HepG2 (cell line): Measurements from ENCODE around the gene IGSF8. TPM values are rescaled to one million over a fixed set of nuclear protein-coding genes. Genes with fewer than 3 reads are reported as not detected.

Experiments used
- ATAC-seq: fragments of 200-7000 bp; cut with Tn5 transposase; 3 replicates; pipeline ENCODE4 v1.9.1; 2020; ENCODE audit warnings: mild to moderate bottlenecking, moderate library complexity
- BruUV-seq: library from RNA; stranded (reverse); fragments of 400-500 nt; replicated peaks from 2 replicates; lab custom pipeline; 2021; lab: Mats Ljungman, UMichigan
- CTCF ChIA-PET: fragments of 300-600 bp; formaldehyde crosslinking; extraction: SDS; loops from one replicate; lab custom pipeline; 2021; ENCODE audit warnings: low total read pairs, inconsistent platforms, low intra/inter-chr PET ratio; lab: Yijun Ruan, JAX
- POLR2A ChIA-PET: fragments of 350-600 bp; sonication (Branson Sonifier 250); formaldehyde crosslinking; loops from one replicate; lab custom pipeline; 2020; ENCODE audit warnings: antibody characterized with exemption, inconsistent platforms; lab: Yijun Ruan, JAX
- DNase-seq: peaks from one replicate; pipeline ENCODE4 v3.0.0-alpha.2; 2015; ENCODE audit warnings: low spot score
- FAIRE-seq: peaks from 3 replicates; lab custom pipeline; 2011; peaks lifted over from hg19 to GRCh38; lab: Jason Lieb, UNC
- H2AFZ ChIP-seq: one replicate; pipeline ENCODE4 v1.6.1; 2011; ENCODE audit warnings: low read length, inconsistent platforms
- H3K27ac ChIP-seq: fragments of 300-600 bp; 3 replicates; pipeline ENCODE4 v1.8.0; 2011; ENCODE audit warnings: mixed run types, mild to moderate bottlenecking, mixed read lengths, low read length, inconsistent platforms; ENCODE audit not compliant: insufficient read depth; ENCODE audit errors: extremely low read length
- H3K27me3 ChIP-seq, 2 experiments: fragments of 200-600 bp in 1 of 2; 2 replicates in 1 of 2; 3 replicates in 1 of 2; pipeline versions ENCODE4 v1.6.0 to v1.8.0; 2011; ENCODE audit warnings: low read length in 2 of 2, mild to moderate bottlenecking in 2 of 2, moderate library complexity in 2 of 2, inconsistent platforms in 1 of 2; ENCODE audit not compliant: insufficient read depth in 2 of 2, control insufficient read depth in 1 of 2
- H3K36me3 ChIP-seq, 2 experiments: fragments of 200-600 bp in 1 of 2; replicated peaks in 1 of 2; 2 replicates in 1 of 2; 3 replicates in 1 of 2; pipeline versions ENCODE4 v1.5.1 to v1.8.0; 2011; ENCODE audit warnings: low read length in 2 of 2, inconsistent platforms in 1 of 2; ENCODE audit not compliant: insufficient read depth in 2 of 2, control insufficient read depth in 1 of 2
- H3K4me1 ChIP-seq: 2 replicates; pipeline ENCODE4 v1.5.1; 2012; ENCODE audit warnings: low read length, inconsistent platforms; ENCODE audit not compliant: insufficient read depth
- H3K4me2 ChIP-seq: 2 replicates; pipeline ENCODE4 v1.6.0; 2011; ENCODE audit warnings: low read depth, low read length, inconsistent platforms
- H3K4me3 ChIP-seq, 3 experiments: fragments of 200-600 bp in 1 of 3; sonication (generic), shearing (Covaris generic) in 1 of 3; replicated peaks in 1 of 3; 2 replicates each; pipeline ENCODE4 v1.5.1; 2011 to 2016; ENCODE audit warnings: low read length in 3 of 3, inconsistent platforms in 2 of 3, low read depth in 2 of 3, mild to moderate bottlenecking in 2 of 3, control low read depth in 1 of 3, mixed read lengths in 1 of 3; ENCODE audit not compliant: insufficient read depth in 1 of 3
- H3K79me2 ChIP-seq: one replicate; pipeline ENCODE4 v1.6.1; 2011; ENCODE audit warnings: low read length, inconsistent platforms; ENCODE audit not compliant: insufficient read depth
- H3K9ac ChIP-seq: 2 replicates; pipeline ENCODE4 v1.6.0; 2011; ENCODE audit warnings: mild to moderate bottlenecking, low read depth, low read length, inconsistent platforms; ENCODE audit not compliant: insufficient read depth
- H3K9me3 ChIP-seq: 2 replicates; pipeline ENCODE4 v1.5.1; 2012; ENCODE audit warnings: mild to moderate bottlenecking, low read length
- H4K20me1 ChIP-seq: 2 replicates; pipeline ENCODE4 v1.6.0; 2011; ENCODE audit warnings: inconsistent platforms, mild to moderate bottlenecking, low read length, moderate library complexity; ENCODE audit not compliant: insufficient read depth
- ARHGAP35 ChIP-seq: sonication (generic); formaldehyde crosslinking; IDR thresholded peaks from 2 replicates; pipeline ENCODE4 v1.9.0; 2022; ENCODE audit warnings: mild to moderate bottlenecking, inconsistent platforms, moderate library complexity, missing genetic modification reagents, borderline replicate concordance
- HNRNPLL ChIP-seq: fragments of 200-400 bp; formaldehyde crosslinking; IDR thresholded peaks from 2 replicates; pipeline ENCODE4 v1.6.1; 2017; ENCODE audit warnings: mild to moderate bottlenecking, low read depth, low read length; ENCODE audit not compliant: poor library complexity, severe bottlenecking
- HOXA3 ChIP-seq: sonication (generic); formaldehyde crosslinking; IDR thresholded peaks from 2 replicates; pipeline ENCODE4 v1.5.0; 2020; ENCODE audit warnings: missing genetic modification reagents
- IRF2 ChIP-seq: IDR thresholded peaks from 2 replicates; pipeline ENCODE4 v1.6.1; 2018; ENCODE audit warnings: missing genetic modification reagents, missing compliant biosample characterization
- KLF16 ChIP-seq, 2 experiments: sonication (generic) in 1 of 2; formaldehyde crosslinking in 1 of 2; IDR thresholded peaks; 2 replicates each; pipeline versions ENCODE4 v1.6.1 to v1.8.0; 2016 to 2023; ENCODE audit warnings: missing genetic modification reagents in 2 of 2, missing compliant biosample characterization in 1 of 2
- KMT2A ChIP-seq: sonication (generic); formaldehyde crosslinking; IDR thresholded peaks from 2 replicates; pipeline ENCODE4 v1.4.0; 2020; ENCODE audit warnings: missing genetic modification reagents
- NFE2L2 ChIP-seq: fragments of 150-350 bp; IDR thresholded peaks from 2 replicates; pipeline ENCODE4 v1.6.1; 2014; ENCODE audit warnings: low read length
- NPAS2 ChIP-seq: sonication (generic); formaldehyde crosslinking; IDR thresholded peaks from 2 replicates; pipeline ENCODE4 v1.8.0; 2022; ENCODE audit warnings: mild to moderate bottlenecking, missing genetic modification reagents, borderline replicate concordance
- SRF ChIP-seq: IDR thresholded peaks from 2 replicates; pipeline ENCODE4 v1.6.1; 2011; ENCODE audit warnings: mild to moderate bottlenecking, low read depth, low read length, moderate library complexity
- TCF7L2 ChIP-seq: IDR thresholded peaks from 2 replicates; pipeline ENCODE4 v1.6.1; 2011; ENCODE audit warnings: mild to moderate bottlenecking, low read depth, low read length, moderate library complexity
- ZNF746 ChIP-seq: sonication (generic); formaldehyde crosslinking; IDR thresholded peaks from 2 replicates; pipeline ENCODE4 v1.8.0; 2022; ENCODE audit warnings: mild to moderate bottlenecking, missing genetic modification reagents
- ZNF781 ChIP-seq: sonication (generic); formaldehyde crosslinking; IDR thresholded peaks from 2 replicates; pipeline ENCODE4 v1.5.1; 2020; ENCODE audit warnings: borderline replicate concordance, mild to moderate bottlenecking, missing genetic modification reagents; ENCODE audit errors: not compliant biosample characterization
- WGBS: methylation state at CpG from one replicate; pipeline ENCODE4 v1.1.6; 2017; ENCODE audit warnings: low lambda C conversion rate; 5-methylcytosine and 5-hydroxymethylcytosine counted together
- in situ Hi-C: cut with HindIII; loops from 2 replicates; pipeline ENCODE4 v1.10.0; 2017; ENCODE audit warnings: low pct_unique_long_range_greater_than_20kb; ENCODE audit not compliant: extremely low pct_ligation_motif_present
- intact Hi-C: fragments of 100-400 bp; cut with micrococcal nuclease; formaldehyde crosslinking; loops from one replicate; pipeline ENCODE4 v1.10.0; 2022; ENCODE audit not compliant: unreplicated experiment
- polyA plus RNA-seq, 8 experiments: library from polyadenylated mRNA; depleted of rRNA in 3 of 8; stranded (reverse) in 7 of 8; unstranded in 1 of 8; fragments of >200 nt; fragmentation: Illumina TruSeq in 4 of 8; extraction: Trizol in 4 of 8; gene quantifications; 2 replicates each; pipeline versions ENCODE4 v1.2.1 to v1.2.3, GENCODE V29; 2011 to 2016; ENCODE audit warnings: low read depth in 4 of 8, missing spikeins in 1 of 8, mixed read lengths in 1 of 8; ENCODE audit not compliant: insufficient read depth in 1 of 8
- total RNA-seq, 5 experiments: library from RNA; depleted of rRNA; stranded (reverse); fragments of >200 nt; fragmentation: Illumina TruSeq; extraction: Trizol; gene quantifications; 2 replicates each; pipeline ENCODE4 v1.2.3, GENCODE V29; 2016; ENCODE audit warnings: low read depth in 1 of 5
- TF ChIP-seq, protein P1 (sequence below): sonication (generic); formaldehyde crosslinking; IDR thresholded peaks from 2 replicates; pipeline ENCODE4 v1.5.1; 2020; ENCODE audit warnings: mild to moderate bottlenecking, missing genetic modification reagents, moderate library complexity
- TF ChIP-seq, protein P2 (sequence below): sonication (generic); formaldehyde crosslinking; IDR thresholded peaks from 2 replicates; pipeline ENCODE4 v1.5.0; 2020; ENCODE audit warnings: mild to moderate bottlenecking, missing genetic modification reagents, borderline replicate concordance

IGSF8 gene
- total and polyA plus RNA-seq, 2 of the 13 experiments (the other 11 are each of a cell fraction or from before 2014, with no cell fraction given), result 24.0 to 41.0 TPM

DNA sequence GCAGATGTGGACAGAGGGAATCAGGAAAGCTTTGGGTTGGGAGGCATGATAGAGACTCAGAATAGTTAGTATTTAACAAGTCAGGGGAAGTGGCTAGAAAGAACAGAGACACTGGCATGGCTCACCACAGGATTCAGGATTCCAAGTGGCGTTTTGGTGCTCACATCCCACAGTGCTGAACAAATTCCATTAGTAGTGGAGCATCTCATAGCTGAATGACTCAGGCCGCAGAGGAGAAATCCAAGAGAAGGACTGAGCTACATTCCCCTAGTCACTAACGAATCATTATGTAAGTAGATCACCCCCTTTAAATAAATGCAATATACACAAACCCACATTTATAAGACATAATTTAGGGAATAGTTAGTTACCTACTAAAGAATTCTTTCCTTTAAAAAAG lies 22.1 kb downstream of the IGSF8 start:
- Histone ChIP-seq H3K4me3 (no peak overlapping the region), H3K36me3 (no peaks in the 10 kb centered on the region; a peak in 1 of 5 replicates), H3K4me1 (peaks cover 81% of the 10 kb centered on the region), H3K9me3 (no peaks in the 10 kb centered on the region), H2AFZ (no peak overlapping the region), H3K27ac (no peak overlapping the region), H3K4me2 (no peak overlapping the region), H4K20me1 (no peaks in the 10 kb centered on the region), H3K9ac (no peak overlapping the region), H3K79me2 (no peaks in the 10 kb centered on the region), H3K27me3 (no peaks in the 10 kb centered on the region)
- POLR2A ChIA-PET, result no interaction called here
- no TSS peak for BruUV-seq
- in situ Hi-C loops, result no loop called here
- intact Hi-C loops, result loop anchor here (5.0 kb wide), 1 partner anchor 139 kb away; no protein-coding TSS in a partner anchor
- CTCF ChIA-PET, result no interaction called here
- no peak for TF ChIP-seq NPAS2
- TF ChIP-seq KLF16 (CRISPR knock-in tag; IDR thresholded peaks at IDR 0.05), result no peak
- TF ChIP-seq, protein P1, sequence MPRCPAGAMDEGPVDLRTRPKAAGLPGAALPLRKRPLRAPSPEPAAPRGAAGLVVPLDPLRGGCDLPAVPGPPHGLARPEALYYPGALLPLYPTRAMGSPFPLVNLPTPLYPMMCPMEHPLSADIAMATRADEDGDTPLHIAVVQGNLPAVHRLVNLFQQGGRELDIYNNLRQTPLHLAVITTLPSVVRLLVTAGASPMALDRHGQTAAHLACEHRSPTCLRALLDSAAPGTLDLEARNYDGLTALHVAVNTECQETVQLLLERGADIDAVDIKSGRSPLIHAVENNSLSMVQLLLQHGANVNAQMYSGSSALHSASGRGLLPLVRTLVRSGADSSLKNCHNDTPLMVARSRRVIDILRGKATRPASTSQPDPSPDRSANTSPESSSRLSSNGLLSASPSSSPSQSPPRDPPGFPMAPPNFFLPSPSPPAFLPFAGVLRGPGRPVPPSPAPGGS (CRISPR knock-in tag), result no peak
- no peak for TF ChIP-seq ZNF781 (CRISPR knock-in tag)
- no peak for TF ChIP-seq HOXA3 (CRISPR knock-in tag)
- FAIRE-seq, result no peak
- DNase-seq, result no peak
- no peak for ATAC-seq
- 94% methylated on average over 3 of the region's 3 CpGs for WGBS

DNA sequence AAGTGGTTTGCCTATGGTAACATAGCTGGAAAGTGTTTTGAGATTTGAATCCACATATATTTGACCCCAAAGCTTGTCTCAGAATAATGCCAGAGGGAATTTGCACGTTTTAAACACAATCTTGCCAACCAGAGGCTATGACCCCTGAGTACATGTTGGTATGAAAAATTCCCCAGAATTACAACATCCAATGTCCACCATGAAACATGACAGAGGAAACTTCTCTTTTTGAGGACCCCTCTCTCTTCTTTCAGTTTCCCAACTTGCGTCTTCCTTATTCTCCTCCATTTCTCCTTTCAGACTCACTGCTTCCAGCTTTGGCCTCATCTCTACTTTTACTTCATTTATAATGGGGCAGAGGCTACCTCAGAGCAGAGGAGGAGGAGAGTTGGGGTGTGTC lies 22.6 kb downstream of the IGSF8 start:
- ChIA-PET CTCF (no interaction called here), POLR2A (no interaction called here)
- 84% methylated on average over 2 of the region's 2 CpGs for WGBS
- in situ Hi-C loops, result no loop called here
- Histone ChIP-seq H3K27me3 (no peaks in the 10 kb centered on the region; a peak in 1 of 5 replicates), H3K9ac (no peak overlapping the region), H2AFZ (no peak overlapping the region), H3K9me3 (no peaks in the 10 kb centered on the region), H3K79me2 (no peaks in the 10 kb centered on the region), H3K4me3 (no peak overlapping the region), H3K4me2 (no peak overlapping the region), H3K36me3 (no peaks in the 10 kb centered on the region; a peak in 1 of 5 replicates), H3K27ac (no peak overlapping the region), H4K20me1 (no peaks in the 10 kb centered on the region), H3K4me1 (peaks cover 81% of the 10 kb centered on the region)
- FAIRE-seq (no peak), DNase-seq (no peak), ATAC-seq (no peak)
- intact Hi-C loops, result loop anchor here (5.0 kb wide), 1 partner anchor 139 kb away; no protein-coding TSS in a partner anchor
- BruUV-seq, result no TSS peak
- TF ChIP-seq KMT2A (CRISPR knock-in tag) (no peak), SRF (no peak), ARHGAP35 (CRISPR knock-in tag) (no peak), NFE2L2 (no peak), HNRNPLL (no peak), TCF7L2 (no peak), IRF2 (CRISPR knock-in tag) (no peak), ZNF746 (CRISPR knock-in tag) (no peak)
- TF ChIP-seq, protein P2, sequence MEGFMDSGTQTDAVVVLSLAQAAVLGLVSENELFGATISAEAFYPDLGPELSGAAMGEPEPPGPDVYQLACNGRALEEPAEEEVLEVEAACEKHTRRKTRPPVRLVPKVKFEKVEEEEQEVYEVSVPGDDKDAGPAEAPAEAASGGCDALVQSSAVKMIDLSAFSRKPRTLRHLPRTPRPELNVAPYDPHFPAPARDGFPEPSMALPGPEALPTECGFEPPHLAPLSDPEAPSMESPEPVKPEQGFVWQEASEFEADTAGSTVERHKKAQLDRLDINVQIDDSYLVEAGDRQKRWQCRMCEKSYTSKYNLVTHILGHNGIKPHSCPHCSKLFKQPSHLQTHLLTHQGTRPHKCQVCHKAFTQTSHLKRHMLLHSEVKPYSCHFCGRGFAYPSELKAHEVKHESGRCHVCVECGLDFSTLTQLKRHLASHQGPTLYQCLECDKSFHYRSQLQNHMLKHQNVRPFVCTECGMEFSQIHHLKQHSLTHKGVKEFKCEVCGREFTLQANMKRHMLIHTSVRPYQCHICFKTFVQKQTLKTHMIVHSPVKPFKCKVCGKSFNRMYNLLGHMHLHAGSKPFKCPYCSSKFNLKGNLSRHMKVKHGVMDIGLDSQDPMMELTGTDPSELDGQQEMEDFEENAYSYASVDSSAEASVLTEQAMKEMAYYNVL, result no peak
